Measurements from ENCODE around the gene AKT3. TPM values are rescaled to one million over a fixed set of nuclear protein-coding genes. Genes with fewer than 3 reads are reported as not detected.

The AKT3 gene
- total RNA-seq, 1 donor from 2014 or later, result 169 TPM

DNA sequence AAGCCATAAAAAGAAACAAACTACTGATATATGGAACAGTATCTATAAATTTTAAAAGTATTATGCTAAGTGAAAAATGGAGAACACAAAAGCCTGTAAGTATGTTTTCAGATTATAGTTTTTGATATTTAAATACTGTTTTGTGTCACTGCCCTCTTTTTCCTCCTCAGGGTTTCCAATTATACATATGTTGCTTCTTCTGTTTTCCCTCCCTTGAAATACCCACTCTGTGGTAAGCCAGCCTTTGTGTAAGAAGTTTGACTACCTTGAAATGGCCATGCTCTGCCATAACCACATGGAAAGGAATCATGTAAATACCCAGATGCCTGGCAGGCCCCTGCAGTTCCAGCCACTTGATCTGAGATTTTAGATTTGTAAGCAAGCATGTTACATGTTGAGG lies 248.3 kb downstream of the AKT3 start:
- Mint-ChIP-seq H3K4me3 (ENCODE audit: unreplicated experiment) (no peak overlapping the region), H3K27ac (ENCODE audit: unreplicated experiment) (no peak overlapping the region), H3K36me3 (ENCODE audit: unreplicated experiment) (peaks cover 23% of the 10 kb centered on the region), H3K27me3 (ENCODE audit: unreplicated experiment) (no peaks in the 10 kb centered on the region), H3K4me1 (ENCODE audit: low read depth, unreplicated experiment) (no peaks in the 10 kb centered on the region), H3K9me3 (ENCODE audit: unreplicated experiment) (peaks cover 2% of the 10 kb centered on the region)
- TF ChIP-seq, protein P1, sequence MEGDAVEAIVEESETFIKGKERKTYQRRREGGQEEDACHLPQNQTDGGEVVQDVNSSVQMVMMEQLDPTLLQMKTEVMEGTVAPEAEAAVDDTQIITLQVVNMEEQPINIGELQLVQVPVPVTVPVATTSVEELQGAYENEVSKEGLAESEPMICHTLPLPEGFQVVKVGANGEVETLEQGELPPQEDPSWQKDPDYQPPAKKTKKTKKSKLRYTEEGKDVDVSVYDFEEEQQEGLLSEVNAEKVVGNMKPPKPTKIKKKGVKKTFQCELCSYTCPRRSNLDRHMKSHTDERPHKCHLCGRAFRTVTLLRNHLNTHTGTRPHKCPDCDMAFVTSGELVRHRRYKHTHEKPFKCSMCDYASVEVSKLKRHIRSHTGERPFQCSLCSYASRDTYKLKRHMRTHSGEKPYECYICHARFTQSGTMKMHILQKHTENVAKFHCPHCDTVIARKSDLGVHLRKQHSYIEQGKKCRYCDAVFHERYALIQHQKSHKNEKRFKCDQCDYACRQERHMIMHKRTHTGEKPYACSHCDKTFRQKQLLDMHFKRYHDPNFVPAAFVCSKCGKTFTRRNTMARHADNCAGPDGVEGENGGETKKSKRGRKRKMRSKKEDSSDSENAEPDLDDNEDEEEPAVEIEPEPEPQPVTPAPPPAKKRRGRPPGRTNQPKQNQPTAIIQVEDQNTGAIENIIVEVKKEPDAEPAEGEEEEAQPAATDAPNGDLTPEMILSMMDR (IDR thresholded peaks at IDR 0.05; ENCODE audit: partially characterized antibody, unreplicated experiment), result no peak
- DNase-seq, result no peak

DNA sequence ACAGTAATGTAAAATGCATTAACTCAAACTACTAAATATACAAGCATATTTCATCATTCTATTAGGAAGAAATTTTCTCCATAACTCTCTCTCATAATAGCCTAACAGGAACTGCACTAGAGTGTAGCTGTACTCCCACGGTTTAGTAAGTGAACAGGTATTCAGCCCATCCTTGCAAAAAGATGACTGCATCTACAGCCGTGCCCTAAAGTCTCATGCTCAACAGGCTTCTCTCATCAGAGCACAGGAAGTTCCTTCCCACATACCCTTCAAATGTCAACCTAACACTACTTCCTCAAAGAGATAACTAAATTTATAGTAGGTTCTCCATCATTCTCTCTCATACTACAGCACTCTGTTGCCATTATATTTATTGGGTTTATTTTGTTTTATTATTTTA lies 251.6 kb downstream of the AKT3 start:
- Mint-ChIP-seq H3K4me1 (ENCODE audit: low read depth, unreplicated experiment) (no peaks in the 10 kb centered on the region), H3K4me3 (ENCODE audit: unreplicated experiment) (no peak overlapping the region), H3K27me3 (ENCODE audit: unreplicated experiment) (no peaks in the 10 kb centered on the region), H3K36me3 (ENCODE audit: unreplicated experiment) (peaks cover 13% of the 10 kb centered on the region), H3K27ac (ENCODE audit: unreplicated experiment) (no peak overlapping the region), H3K9me3 (ENCODE audit: unreplicated experiment) (no peaks in the 10 kb centered on the region)
- DNase-seq, result no peak
- TF ChIP-seq, protein P1 (IDR thresholded peaks at IDR 0.05; ENCODE audit: partially characterized antibody, unreplicated experiment), result no peak

DNA sequence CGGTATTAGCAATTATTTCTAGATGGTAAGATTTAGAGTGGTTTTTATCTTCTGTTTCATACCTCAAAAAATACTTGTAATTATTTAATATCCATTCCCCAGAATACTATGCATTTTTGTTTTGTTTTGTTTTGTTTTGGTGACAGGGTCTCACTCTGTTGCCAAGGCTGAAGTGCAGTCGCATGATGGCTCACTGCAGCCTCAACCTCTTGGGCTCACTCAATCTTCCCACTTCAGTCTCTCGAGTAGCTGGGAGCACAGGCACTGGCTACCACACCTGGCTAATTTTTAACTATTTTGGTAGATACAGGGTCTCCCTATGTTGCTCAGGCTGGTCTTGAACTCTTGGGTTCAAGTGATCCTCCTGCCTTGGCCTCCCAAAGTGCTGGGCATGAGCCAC lies 252.7 kb downstream of the AKT3 start:
- DNase-seq, result no peak
- no peaks in the 10 kb centered on the region for H3K4me1 Mint-ChIP-seq (ENCODE audit: low read depth, unreplicated experiment)
- TF ChIP-seq, protein P1 (IDR thresholded peaks at IDR 0.05; ENCODE audit: partially characterized antibody, unreplicated experiment), result no peak
- no peak overlapping the region for H3K27ac Mint-ChIP-seq (ENCODE audit: unreplicated experiment)
- H3K4me3 Mint-ChIP-seq (ENCODE audit: unreplicated experiment), result no peak overlapping the region
- H3K27me3 Mint-ChIP-seq (ENCODE audit: unreplicated experiment), result no peaks in the 10 kb centered on the region
- H3K36me3 Mint-ChIP-seq (ENCODE audit: unreplicated experiment), result peaks cover 8% of the 10 kb centered on the region
- H3K9me3 Mint-ChIP-seq (ENCODE audit: unreplicated experiment), result no peaks in the 10 kb centered on the region

DNA sequence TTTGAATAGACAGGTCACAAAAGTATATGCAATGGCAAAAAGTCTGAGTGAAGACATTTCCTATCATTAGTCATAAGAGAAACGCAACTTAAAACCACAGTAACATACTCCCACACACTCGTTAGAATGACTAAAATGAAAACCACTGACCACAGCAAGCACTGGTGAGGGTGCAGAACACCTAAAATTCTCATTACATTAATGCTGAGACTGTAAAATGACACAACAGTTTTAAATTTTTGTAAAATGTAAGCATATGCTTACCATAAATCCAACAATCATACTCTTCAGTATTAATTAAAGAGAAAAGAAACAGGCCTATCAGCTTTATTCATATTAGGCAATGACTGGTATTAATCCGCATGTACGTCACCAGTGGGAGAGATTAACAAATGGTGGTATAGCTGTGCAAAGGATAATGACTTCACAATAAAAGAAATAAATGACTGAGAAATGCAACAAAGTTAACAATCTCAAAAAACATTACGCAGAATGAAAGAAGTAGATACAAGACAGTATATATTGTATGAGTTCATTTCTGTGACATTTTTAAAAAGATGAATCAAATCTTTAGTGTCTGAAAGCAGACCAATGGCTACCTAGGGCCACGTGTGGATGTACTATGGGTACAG lies 253.5 kb downstream of the AKT3 start:
- no peaks in the 10 kb centered on the region for H3K27me3 Mint-ChIP-seq (ENCODE audit: unreplicated experiment)
- no peak overlapping the region for H3K4me3 Mint-ChIP-seq (ENCODE audit: unreplicated experiment)
- DNase-seq, result no peak
- H3K4me1 Mint-ChIP-seq (ENCODE audit: low read depth, unreplicated experiment), result no peaks in the 10 kb centered on the region
- TF ChIP-seq, protein P1 (IDR thresholded peaks at IDR 0.05; ENCODE audit: partially characterized antibody, unreplicated experiment), result no peak
- H3K36me3 Mint-ChIP-seq (ENCODE audit: unreplicated experiment), result peaks cover 6% of the 10 kb centered on the region
- no peak overlapping the region for H3K27ac Mint-ChIP-seq (ENCODE audit: unreplicated experiment)
- H3K9me3 Mint-ChIP-seq (ENCODE audit: unreplicated experiment), result no peaks in the 10 kb centered on the region

DNA sequence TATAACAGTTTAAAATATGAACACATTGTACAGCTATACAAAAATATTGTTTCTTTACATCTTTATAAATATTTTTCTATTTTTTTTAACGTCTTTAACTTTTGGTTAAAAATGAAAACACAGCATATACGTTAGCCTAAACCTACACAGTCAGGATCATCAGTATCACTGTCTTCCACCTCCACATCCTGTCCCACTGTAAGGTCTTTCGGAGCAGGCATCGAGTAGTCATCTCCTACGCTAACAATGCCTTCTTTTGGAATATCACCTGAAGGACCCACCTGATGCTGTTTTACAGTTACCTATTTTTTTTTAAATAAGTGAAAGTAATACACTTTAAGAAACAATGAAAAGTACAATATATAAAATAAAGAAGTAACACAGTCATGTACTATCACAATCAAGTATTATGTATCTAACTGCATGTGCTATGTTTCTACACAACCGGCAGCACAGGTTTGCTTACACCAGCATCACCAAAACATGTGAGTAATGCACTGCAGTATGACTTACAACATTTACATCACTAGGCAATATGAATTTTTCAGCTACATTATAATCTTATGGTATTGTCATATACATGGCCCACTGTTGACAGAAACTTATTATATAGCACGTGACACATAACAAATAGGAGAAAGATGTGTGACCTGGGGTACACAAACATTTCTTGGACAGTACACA lies 254.4 kb downstream of the AKT3 start:
- H3K9me3 Mint-ChIP-seq (ENCODE audit: unreplicated experiment), result no peaks in the 10 kb centered on the region
- TF ChIP-seq, protein P1 (IDR thresholded peaks at IDR 0.05; ENCODE audit: partially characterized antibody, unreplicated experiment), result no peak
- H3K4me3 Mint-ChIP-seq (ENCODE audit: unreplicated experiment), result no peak overlapping the region
- no peak for DNase-seq
- peaks cover 4% of the 10 kb centered on the region for H3K36me3 Mint-ChIP-seq (ENCODE audit: unreplicated experiment)
- no peaks in the 10 kb centered on the region for H3K27me3 Mint-ChIP-seq (ENCODE audit: unreplicated experiment)
- no peaks in the 10 kb centered on the region for H3K4me1 Mint-ChIP-seq (ENCODE audit: low read depth, unreplicated experiment)
- H3K27ac Mint-ChIP-seq (ENCODE audit: unreplicated experiment), result no peak overlapping the region

All from glutamatergic neuron (in vitro differentiated cells).